Cardiac muscle cell (in vitro differentiated cells and primary cell): ENCODE data around the gene ATP6V1G3. TPM values are rescaled to one million over a fixed set of nuclear protein-coding genes. Genes with fewer than 3 reads are reported as not detected.

ENCODE experiments used
- DNase-seq, 2 donors: peaks; one replicate each; pipeline versions ENCODE4 v3.0.0 to v3.0.0-alpha.2; 2010 to 2017; ENCODE audit warnings: low read depth in 1 of 2, low spot score in 1 of 2
- H3K27ac ChIP-seq: fragments of 200-600 bp; sonication (generic); 2 replicates; pipeline ENCODE4 v1.5.1; 2016
- H3K27me3 ChIP-seq: fragments of 200-600 bp; sonication (generic); 2 replicates; pipeline ENCODE4 v1.6.0; 2016; ENCODE audit warnings: control low read depth
- H3K36me3 ChIP-seq: fragments of 200-600 bp; sonication (generic); 2 replicates; pipeline ENCODE4 v1.5.1; 2016; ENCODE audit warnings: control low read depth
- H3K4me1 ChIP-seq: fragments of 200-600 bp; sonication (generic); 2 replicates; pipeline ENCODE4 v1.8.1; 2017; ENCODE audit warnings: low read depth, mild to moderate bottlenecking, mixed run types
- H3K4me3 ChIP-seq: fragments of 200-600 bp; sonication (generic); 2 replicates; pipeline ENCODE4 v1.5.1; 2016; ENCODE audit warnings: mild to moderate bottlenecking
- H3K9me3 ChIP-seq: fragments of 200-600 bp; sonication (generic); 2 replicates; pipeline ENCODE4 v1.5.1; 2017; ENCODE audit warnings: low read depth, mild to moderate bottlenecking, control low read depth
- polyA plus RNA-seq: library from polyadenylated mRNA; unstranded; fragments of >200 nt; fragmentation: Nextera tagmentation; extraction: Ambion mirVana; gene quantifications from 2 replicates; pipeline ENCODE4 v1.2.1, GENCODE V29; 2016
- total RNA-seq: library from RNA; depleted of rRNA; stranded (reverse); fragments of >200 nt; gene quantifications from 2 replicates; pipeline ENCODE4 v1.2.3, GENCODE V29; 2016
- TF ChIP-seq, protein P1 (sequence below): IDR thresholded peaks from 2 replicates; pipeline ENCODE4 v1.5.1; 2012; ENCODE audit warnings: low read depth, mild to moderate bottlenecking, low read length

Gene ATP6V1G3
- total and polyA plus RNA-seq, 2 experiments from 2014 or later = not detected

DNA sequence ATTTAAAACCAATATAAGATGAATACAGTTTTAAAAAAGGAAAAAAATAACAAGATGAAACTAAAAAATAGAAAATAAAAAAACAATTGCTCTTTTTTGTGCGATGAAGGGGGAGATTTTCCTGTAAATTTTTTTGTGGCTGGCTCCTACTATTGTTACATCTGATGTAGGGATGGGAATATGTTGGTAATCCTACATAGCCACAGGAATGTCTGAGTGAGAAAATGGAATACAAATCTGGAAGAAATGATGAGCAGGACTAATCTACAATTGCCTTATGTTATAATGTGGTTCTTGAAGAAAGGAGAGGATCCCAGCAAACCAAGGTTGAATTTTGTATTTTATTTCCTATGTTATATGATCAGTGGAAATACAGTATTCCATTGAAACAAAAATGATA is 40.9 kb downstream of the ATP6V1G3 start:
- no peak overlapping the region for H3K27ac ChIP-seq
- TF ChIP-seq, protein P1, sequence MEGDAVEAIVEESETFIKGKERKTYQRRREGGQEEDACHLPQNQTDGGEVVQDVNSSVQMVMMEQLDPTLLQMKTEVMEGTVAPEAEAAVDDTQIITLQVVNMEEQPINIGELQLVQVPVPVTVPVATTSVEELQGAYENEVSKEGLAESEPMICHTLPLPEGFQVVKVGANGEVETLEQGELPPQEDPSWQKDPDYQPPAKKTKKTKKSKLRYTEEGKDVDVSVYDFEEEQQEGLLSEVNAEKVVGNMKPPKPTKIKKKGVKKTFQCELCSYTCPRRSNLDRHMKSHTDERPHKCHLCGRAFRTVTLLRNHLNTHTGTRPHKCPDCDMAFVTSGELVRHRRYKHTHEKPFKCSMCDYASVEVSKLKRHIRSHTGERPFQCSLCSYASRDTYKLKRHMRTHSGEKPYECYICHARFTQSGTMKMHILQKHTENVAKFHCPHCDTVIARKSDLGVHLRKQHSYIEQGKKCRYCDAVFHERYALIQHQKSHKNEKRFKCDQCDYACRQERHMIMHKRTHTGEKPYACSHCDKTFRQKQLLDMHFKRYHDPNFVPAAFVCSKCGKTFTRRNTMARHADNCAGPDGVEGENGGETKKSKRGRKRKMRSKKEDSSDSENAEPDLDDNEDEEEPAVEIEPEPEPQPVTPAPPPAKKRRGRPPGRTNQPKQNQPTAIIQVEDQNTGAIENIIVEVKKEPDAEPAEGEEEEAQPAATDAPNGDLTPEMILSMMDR = no peak
- no peaks in the 10 kb centered on the region for H3K4me1 ChIP-seq
- H3K36me3 ChIP-seq = no peaks in the 10 kb centered on the region
- DNase-seq = peak in 1 of 2 donors; percentile 8
- no peak overlapping the region for H3K4me3 ChIP-seq
- no peaks in the 10 kb centered on the region for H3K27me3 ChIP-seq
- H3K9me3 ChIP-seq = no peaks in the 10 kb centered on the region

DNA sequence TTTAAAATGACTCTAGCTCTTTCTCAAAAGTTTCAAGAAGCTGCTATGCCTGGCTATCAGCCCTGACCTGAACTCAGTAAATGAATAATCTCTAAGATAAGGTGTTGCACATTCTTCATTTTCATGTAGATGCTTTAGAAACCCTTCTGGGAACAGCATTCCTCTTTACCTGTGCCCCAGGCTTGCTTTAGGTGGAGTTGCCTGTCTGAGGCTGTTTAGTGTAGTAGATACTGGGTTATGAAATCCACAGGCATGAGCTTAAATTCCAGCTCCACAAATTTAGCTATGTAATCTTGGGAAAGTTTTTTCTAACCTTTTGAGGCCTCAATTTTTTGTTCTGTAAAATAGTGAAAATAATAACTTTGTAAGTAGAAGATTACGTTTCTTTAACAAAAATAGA is 41.6 kb downstream of the ATP6V1G3 start:
- Histone ChIP-seq H3K9me3 (no peaks in the 10 kb centered on the region), H3K4me1 (no peaks in the 10 kb centered on the region), H3K27me3 (no peaks in the 10 kb centered on the region), H3K36me3 (no peaks in the 10 kb centered on the region), H3K4me3 (no peak overlapping the region), H3K27ac (no peak overlapping the region)
- peak in 1 of 2 donors; percentile 16 for DNase-seq
- TF ChIP-seq, protein P1 = no peak

DNA sequence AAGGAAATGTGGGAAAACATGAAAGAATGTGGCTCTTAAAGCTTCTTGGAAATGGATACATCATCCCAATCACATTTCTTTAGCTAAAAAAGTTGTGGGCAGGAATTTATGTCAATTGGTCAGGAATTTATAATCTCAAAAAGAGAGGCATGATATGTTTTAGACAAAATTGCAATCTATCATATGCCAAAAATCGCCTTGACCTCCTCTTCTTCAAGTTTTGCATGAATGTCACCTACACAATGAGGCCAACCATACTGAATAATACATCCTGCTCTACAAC is 42.4 kb downstream of the ATP6V1G3 start:
- H3K4me3 ChIP-seq = no peak overlapping the region
- TF ChIP-seq, protein P1 = no peak
- no peaks in the 10 kb centered on the region for H3K36me3 ChIP-seq
- no peaks in the 10 kb centered on the region for H3K4me1 ChIP-seq
- no peak overlapping the region for H3K27ac ChIP-seq
- no peaks in the 10 kb centered on the region for H3K27me3 ChIP-seq
- DNase-seq = no peak
- no peaks in the 10 kb centered on the region for H3K9me3 ChIP-seq

DNA sequence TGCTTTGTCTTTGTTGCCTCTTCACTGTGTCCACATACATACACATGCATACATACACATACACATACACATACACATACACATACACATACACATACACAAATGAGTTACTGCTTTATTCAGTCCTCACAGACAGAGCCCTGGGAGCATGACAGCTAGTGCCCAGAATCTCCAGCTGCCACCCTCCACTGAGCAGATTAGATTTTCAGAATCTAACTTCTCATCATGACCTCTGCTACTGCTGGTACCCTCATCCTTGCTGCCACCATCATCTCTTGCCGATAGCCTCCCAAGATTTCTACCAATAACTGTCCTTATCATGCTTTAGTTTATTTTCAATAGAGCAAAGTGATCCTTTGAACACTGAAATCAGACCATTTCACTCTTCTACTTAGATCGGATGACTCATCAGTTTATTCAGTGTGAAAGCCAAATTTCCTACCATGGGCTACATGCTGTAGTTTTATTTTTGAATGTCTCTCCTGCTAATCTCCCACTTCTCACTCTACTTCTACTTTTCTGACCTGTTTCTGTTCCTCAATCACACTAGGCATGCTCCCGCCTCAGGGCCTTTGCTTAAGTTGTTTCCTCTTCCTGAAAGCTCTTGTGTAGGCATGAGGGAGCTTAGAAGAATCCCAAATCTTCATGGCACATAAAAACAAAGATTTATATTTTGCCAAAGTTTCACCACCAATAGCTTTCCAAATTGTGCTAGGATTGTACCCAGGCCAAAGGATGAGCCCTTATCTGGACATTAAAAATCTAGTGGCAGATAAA is 43.0 kb downstream of the ATP6V1G3 start:
- H3K36me3 ChIP-seq = no peaks in the 10 kb centered on the region

DNA sequence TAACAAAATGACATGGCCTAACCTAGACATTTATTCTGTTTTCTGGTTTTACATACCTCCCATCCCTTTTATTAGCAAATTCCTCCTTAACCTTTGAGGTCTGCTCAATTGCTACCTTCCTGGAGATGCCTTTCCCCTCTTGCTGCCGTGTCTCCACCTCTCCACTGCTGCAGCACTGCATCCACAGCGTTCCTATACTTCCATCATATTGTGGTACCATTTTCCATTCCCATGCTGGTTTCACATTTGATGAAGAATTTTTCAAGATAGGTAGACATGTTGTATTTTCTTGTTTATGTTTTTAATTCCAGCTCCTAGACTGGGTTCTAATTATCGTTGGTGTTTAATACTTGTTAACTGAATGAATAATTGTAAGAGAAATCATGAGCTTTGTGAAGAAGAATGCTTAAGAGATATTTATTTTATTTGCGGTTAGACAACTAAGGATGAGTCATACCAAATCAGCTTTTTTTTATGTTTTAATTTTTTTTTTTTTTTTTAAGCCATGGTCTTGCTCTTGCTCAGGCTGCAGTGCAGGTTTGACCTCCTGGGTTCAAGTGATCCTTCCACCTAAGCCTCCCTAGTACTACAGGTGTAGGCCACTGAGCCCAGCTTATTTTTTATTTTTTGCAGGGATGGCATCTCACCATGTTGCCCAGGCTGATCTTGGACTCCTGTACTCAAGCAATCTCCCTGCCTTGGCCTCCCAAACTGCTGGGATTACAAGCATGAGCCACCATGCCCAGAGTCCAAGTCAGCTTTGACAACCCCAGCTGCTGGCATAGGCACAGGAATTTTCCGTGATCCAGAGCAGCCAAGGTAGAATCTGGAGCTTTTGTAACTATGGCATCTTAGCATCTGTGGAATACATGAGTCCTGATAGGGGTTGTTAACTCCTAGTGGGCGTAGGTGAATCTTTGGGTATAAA is 44.0 kb downstream of the ATP6V1G3 start:
- H3K36me3 ChIP-seq = no peaks in the 10 kb centered on the region
- no peaks in the 10 kb centered on the region for H3K9me3 ChIP-seq
- no peak overlapping the region for H3K27ac ChIP-seq
- TF ChIP-seq, protein P1 = no peak
- no peaks in the 10 kb centered on the region for H3K27me3 ChIP-seq
- no peak overlapping the region for H3K4me3 ChIP-seq
- peak in 1 of 2 donors; percentile 38 for DNase-seq
- H3K4me1 ChIP-seq = no peaks in the 10 kb centered on the region

More for the DNA sequence above, 43.0 kb downstream of the ATP6V1G3 start:
- no peak overlapping the region for H3K4me3 ChIP-seq
- H3K27ac ChIP-seq = no peak overlapping the region
- no peaks in the 10 kb centered on the region for H3K27me3 ChIP-seq
- H3K9me3 ChIP-seq = no peaks in the 10 kb centered on the region
- no peaks in the 10 kb centered on the region for H3K4me1 ChIP-seq
- peak in 1 of 2 donors; percentile 54 for DNase-seq
- TF ChIP-seq, protein P1 = no peak
